PFSK-1 (cell line): ENCODE results near the gene TLCD2.

ENCODE experiments used
- FOXP2 ChIP-seq: optimal IDR thresholded peaks from 2 replicates; pipeline ENCODE3; 2011; ENCODE audit warnings: borderline replicate concordance, control low read depth, inconsistent platforms; ENCODE audit not compliant: insufficient read depth; ENCODE audit errors: extremely low read length, extremely low read depth
- POLR2AphosphoS5 ChIP-seq: IDR thresholded peaks from 2 replicates; pipeline ENCODE4 v1.6.1; 2012; ENCODE audit warnings: low read depth, mild to moderate bottlenecking, control low read depth, low read length, moderate library complexity
- SIN3A ChIP-seq: IDR thresholded peaks from 2 replicates; pipeline ENCODE4 v1.6.1; 2012; ENCODE audit warnings: mild to moderate bottlenecking, low read length, moderate library complexity, borderline replicate concordance; ENCODE audit not compliant: insufficient read depth
- TAF1 ChIP-seq: IDR thresholded peaks from 2 replicates; pipeline ENCODE4 v1.6.1; 2012; ENCODE audit warnings: low read length, control low read depth, borderline replicate concordance; ENCODE audit not compliant: insufficient read depth
- TF ChIP-seq, protein P1 (sequence below), 2 experiments: IDR thresholded peaks; 2 replicates each; pipeline versions ENCODE4 v1.6.1 to v1.8.0; 2011 to 2012; ENCODE audit warnings: low read depth in 2 of 2, low read length in 2 of 2, control low read depth in 1 of 2, inconsistent platforms in 1 of 2, mild to moderate bottlenecking in 1 of 2, moderate library complexity in 1 of 2; ENCODE audit not compliant: insufficient read depth in 1 of 2

Gene TLCD2

GRCh38 chr17:1727876-1728630 is 17.9 kb upstream of the TLCD2 start:
- TF ChIP-seq TAF1 (no peak), POLR2AphosphoS5 (no peak), SIN3A (no peak), FOXP2 (no peak)
- TF ChIP-seq, protein P1, sequence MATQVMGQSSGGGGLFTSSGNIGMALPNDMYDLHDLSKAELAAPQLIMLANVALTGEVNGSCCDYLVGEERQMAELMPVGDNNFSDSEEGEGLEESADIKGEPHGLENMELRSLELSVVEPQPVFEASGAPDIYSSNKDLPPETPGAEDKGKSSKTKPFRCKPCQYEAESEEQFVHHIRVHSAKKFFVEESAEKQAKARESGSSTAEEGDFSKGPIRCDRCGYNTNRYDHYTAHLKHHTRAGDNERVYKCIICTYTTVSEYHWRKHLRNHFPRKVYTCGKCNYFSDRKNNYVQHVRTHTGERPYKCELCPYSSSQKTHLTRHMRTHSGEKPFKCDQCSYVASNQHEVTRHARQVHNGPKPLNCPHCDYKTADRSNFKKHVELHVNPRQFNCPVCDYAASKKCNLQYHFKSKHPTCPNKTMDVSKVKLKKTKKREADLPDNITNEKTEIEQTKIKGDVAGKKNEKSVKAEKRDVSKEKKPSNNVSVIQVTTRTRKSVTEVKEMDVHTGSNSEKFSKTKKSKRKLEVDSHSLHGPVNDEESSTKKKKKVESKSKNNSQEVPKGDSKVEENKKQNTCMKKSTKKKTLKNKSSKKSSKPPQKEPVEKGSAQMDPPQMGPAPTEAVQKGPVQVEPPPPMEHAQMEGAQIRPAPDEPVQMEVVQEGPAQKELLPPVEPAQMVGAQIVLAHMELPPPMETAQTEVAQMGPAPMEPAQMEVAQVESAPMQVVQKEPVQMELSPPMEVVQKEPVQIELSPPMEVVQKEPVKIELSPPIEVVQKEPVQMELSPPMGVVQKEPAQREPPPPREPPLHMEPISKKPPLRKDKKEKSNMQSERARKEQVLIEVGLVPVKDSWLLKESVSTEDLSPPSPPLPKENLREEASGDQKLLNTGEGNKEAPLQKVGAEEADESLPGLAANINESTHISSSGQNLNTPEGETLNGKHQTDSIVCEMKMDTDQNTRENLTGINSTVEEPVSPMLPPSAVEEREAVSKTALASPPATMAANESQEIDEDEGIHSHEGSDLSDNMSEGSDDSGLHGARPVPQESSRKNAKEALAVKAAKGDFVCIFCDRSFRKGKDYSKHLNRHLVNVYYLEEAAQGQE (IDR thresholded peaks at IDR 0.05; ENCODE audit: insufficient read depth in 1 of 2, low read depth in 2 of 2, low read length in 2 of 2) = no peak

GRCh38 chr17:1727258-1727789 is 17.1 kb upstream of the TLCD2 start:
- no peak for TF ChIP-seq FOXP2
- TF ChIP-seq TAF1 = no peak
- TF ChIP-seq, protein P1 (IDR thresholded peaks at IDR 0.05; ENCODE audit: insufficient read depth in 1 of 2, low read depth in 2 of 2, low read length in 2 of 2) = no peak
- TF ChIP-seq POLR2AphosphoS5 = no peak
- no peak for TF ChIP-seq SIN3A

GRCh38 chr17:1726626-1727257 is 16.6 kb upstream of the TLCD2 start:
- no peak for TF ChIP-seq POLR2AphosphoS5
- TF ChIP-seq, protein P1 (IDR thresholded peaks at IDR 0.05; ENCODE audit: insufficient read depth in 1 of 2, low read depth in 2 of 2, low read length in 2 of 2) = no peak
- no peak for TF ChIP-seq TAF1
- TF ChIP-seq FOXP2 = no peak
- TF ChIP-seq SIN3A = no peak

DNA sequence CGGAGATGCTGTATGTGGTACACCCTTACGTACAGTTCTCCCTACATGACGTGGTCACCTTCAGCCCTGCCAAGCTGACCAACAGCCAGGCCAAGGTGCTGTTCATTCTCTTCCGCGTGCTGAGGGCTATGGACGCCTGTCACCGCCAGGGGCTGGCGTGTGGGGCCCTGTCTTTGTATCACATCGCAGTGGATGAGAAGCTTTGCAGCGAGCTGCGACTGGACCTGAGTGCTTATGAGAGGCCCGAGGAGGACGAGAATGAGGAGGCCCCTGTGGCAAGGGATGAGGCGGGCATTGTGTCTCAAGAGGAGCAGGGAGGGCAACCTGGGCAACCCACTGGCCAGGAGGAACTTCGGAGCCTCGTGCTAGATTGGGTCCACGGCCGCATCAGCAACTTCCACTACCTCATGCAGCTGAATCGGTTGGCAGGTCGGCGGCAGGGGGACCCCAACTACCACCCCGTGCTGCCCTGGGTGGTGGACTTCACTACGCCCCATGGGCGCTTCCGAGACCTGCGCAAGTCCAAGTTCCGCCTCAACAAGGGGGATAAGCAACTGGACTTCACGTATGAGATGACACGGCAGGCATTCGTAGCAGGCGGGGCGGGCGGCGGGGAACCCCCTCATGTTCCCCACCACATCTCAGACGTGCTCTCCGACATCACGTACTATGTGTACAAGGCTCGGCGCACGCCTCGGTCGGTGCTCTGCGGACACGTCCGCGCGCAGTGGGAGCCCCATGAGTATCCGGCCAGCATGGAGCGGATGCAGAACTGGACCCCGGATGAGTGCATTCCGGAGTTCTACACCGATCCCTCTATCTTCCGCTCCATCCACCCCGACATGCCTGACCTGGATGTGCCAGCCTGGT is 15.7 kb upstream of the TLCD2 start:
- TF ChIP-seq POLR2AphosphoS5 = no peak
- no peak for TF ChIP-seq FOXP2
- TF ChIP-seq TAF1 = no peak
- TF ChIP-seq, protein P1 (IDR thresholded peaks at IDR 0.05; ENCODE audit: insufficient read depth in 1 of 2, low read depth in 2 of 2, low read length in 2 of 2) = no peak
- no peak for TF ChIP-seq SIN3A
